ENCODE measurements around the gene DELE1.

GRCh38 chr5:141966275-141966962, 42.7 kb downstream of the DELE1 start:
- TF ChIP-seq, protein P1, sequence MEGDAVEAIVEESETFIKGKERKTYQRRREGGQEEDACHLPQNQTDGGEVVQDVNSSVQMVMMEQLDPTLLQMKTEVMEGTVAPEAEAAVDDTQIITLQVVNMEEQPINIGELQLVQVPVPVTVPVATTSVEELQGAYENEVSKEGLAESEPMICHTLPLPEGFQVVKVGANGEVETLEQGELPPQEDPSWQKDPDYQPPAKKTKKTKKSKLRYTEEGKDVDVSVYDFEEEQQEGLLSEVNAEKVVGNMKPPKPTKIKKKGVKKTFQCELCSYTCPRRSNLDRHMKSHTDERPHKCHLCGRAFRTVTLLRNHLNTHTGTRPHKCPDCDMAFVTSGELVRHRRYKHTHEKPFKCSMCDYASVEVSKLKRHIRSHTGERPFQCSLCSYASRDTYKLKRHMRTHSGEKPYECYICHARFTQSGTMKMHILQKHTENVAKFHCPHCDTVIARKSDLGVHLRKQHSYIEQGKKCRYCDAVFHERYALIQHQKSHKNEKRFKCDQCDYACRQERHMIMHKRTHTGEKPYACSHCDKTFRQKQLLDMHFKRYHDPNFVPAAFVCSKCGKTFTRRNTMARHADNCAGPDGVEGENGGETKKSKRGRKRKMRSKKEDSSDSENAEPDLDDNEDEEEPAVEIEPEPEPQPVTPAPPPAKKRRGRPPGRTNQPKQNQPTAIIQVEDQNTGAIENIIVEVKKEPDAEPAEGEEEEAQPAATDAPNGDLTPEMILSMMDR (IDR thresholded peaks at IDR 0.05): no peak
- no peak for TF ChIP-seq EZH2 (IDR thresholded peaks at IDR 0.05; ENCODE audit: borderline replicate concordance, insufficient read depth, low read depth, low read length, poor library complexity, severe bottlenecking)
